IPS-11a (cell line): ENCODE measurements around the gene CATSPERE.
A peak's percentile ranks its signal among the peaks of the same experiment; 100 is the strongest.
"Not testable (repeated sequence)": the region's sequence is repeated elsewhere in the genome, so short reads cannot be mapped to it uniquely, and the experiment has no call there.

Source experiments
- H3K4me3 ChIP-seq: one replicate; pipeline ENCODE4 v1.5.1; 2013; ENCODE audit warnings: low read depth, low read length, control low read depth

The CATSPERE gene

DNA sequence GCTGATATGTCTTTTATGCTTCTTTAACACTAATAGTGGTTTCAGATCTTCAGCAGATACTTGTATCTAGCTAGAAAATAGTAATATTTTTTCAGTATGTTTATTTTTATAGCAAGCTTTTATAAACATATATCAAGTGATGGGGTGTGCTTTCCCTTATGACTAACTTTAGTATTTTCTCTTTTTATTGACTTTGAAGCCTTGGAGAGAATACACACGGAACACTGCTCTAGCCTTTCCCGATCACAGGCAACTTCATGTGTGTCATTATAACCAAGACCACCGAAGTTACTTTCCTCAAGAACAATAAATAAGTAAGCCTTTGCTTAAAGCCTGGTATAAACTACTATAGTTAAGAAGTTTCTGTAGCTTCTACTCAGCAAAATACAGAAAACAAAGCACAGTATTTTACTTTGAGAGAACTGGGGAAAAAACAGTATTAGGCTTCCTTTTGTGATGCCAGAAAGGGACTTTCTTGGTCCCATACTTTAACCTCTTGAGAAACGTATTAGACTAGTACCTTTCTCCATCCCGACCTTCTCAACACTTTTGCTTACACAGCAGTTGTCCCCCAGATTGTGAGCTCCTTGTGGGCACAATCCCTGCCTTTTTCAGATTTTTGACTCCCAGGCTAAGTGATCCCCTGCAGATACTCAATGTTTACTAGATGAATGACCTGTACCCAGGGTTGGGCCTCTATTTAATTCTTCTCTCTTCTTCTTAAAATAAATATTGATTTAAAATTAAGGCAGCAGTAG, 12.6 kb upstream of the CATSPERE start:
- H3K4me3 ChIP-seq: no peak overlapping the region

DNA sequence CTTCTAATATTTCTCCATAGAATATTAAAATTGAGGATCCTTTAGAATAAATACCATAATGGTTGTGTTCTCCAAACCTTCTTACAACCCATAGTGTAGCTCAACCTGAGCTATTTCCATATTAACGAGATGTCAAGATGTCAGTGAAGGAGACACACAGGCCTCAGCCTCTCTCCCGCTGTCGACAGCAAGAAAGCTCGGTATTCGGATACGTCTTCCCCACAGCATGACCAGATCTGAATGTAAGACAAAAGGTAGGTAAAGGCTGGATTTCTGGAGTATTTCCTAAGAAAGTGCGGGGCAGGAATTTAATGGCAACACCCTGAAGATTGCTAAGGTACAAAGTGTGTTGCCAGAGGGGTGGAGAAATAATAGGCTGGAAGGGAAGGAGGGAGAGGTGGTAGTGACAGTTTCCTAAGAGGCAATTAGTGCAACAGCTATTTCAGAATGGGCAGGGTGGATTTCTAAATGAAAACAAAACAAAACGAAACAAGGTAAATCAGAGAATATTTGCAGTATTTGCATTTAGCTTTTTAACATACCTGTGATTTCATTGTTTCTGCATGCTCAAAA, 11.1 kb upstream of the CATSPERE start:
- H3K4me3 ChIP-seq: peak overlapping the region; percentile 91

DNA sequence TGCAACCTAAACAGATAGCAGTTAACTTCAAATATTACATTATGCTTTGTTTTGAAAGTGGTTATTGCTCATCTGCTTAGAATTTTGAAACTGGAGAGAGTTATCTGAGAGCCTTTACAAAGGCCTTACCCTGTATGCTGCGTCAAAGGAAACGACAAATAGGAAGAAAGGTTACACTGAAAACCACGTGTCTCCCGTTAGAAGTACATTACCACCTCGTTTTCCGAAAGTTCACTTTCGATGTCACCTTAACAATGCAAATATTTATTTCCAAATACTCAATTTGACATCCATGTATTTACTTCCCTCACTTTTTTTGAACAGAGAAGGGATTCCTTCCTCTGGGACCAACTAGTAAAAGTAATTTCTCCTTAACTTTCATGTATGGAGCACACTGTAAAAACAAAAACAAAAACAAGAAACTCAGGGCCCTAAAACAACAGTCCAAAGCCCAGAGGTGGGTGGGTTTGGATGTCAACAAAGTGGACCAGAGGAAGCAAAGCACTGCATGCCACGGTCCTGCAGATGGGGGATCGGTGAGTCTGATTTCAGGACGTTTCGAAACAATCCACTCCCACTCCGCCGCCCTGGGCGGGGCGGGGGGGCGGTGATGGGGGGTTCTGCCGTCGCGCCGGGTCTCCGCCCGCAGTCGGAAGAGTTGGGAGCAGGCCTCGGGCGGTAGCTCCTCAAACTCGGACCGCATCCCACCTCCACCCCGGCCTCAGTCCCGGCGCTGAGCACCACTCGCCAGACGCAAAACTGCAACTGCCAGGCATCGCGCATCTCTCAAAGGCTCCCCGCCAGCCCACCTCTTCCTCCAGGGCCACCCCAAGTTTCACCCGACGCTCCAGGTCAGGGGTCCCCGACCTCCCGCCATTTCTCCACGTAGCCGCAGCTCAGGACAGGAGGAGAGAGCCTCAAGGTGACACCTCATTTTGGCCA, 10.2 kb upstream of the CATSPERE start:
- H3K4me3 ChIP-seq: peak overlapping the region; percentile 91

DNA sequence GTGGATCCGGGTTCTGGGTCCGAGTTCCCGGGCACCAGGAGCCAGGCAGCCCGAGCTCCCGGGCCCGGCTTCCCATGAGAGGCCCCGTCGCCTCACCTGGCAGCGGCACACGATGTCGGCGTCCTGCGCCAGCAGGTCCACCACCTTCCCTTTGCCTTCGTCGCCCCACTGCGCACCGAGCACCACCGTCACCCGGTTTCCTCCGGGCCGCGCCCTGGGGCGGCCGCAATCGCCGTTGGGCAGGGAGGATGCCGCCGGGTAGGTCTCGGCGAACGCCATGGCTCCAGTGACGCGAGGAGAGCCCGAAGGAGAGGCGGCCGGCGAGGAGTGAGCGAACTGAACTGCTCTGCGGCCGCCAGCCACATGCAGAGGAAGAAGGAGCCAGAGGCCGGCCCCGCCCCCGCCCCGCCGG, 9.5 kb upstream of the CATSPERE start, which contains the start of gene ADSS2:
ADSS2 (minus strand) TSS at position 371 of the 412 bp plus-strand sequence; CDS start at position 279, 92 bp downstream.
- H3K4me3 ChIP-seq: peak within 1 kb of the TSS; percentile 91

DNA sequence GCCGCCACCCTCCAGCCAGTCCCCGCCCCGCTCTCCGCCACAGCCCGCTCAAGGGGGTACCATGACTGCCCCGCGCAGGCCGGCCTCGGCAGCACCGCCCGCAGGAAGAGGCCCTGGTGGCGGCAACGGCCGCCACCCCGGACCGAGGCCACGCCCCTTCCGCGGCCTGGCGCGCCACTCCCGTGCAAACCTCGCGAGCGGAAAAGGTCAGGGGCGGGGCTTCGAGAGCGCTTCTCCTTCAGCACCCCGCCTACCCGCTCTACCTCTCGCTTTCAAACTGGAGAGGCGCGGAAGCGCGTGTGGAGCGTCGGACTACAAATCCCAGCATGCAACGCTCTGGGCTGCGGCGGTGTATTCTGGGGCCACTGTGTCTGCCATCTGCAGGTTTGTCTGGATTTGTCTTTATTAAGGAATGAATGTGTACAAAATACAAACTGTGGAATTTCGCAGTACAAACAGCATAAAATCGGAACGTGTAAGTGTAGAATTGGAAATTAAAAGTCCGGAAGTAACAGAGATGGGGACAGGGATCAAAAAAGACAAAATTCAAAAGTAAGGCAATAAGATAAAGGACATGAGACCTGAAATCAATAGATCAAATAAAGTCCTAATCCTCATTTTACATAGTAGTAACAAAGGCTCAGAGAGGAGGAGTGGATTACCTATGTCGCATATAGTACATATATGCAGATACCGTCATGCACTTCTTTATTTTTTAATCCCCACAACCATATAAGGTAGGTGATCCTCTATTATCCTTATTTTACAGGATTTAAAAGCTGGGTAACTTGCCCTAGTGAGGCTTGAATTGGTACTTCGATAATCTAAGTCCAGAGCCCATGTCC, 8.9 kb upstream of the CATSPERE start:
- no peak overlapping the region for H3K4me3 ChIP-seq

DNA sequence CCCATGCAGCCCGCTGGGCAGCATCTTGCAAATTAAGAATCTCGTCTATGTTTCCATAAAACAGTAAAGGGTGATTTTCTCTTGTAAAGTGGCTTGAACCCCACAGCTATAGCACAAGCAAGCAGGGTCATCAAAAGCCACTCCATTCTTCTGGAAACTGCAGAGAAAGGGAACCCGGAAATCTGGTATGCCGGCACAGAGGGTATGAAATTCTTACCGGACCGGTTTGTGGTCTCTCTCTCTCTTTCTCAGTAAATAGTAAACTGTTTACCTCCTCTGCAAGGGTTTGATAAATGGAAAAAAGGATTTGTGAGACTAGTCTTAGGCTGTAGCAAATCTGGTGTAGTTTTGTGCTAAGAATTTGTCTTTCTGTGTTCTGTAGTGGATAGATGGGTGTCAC, 6.7 kb upstream of the CATSPERE start:
- H3K4me3 ChIP-seq: no peak overlapping the region

DNA sequence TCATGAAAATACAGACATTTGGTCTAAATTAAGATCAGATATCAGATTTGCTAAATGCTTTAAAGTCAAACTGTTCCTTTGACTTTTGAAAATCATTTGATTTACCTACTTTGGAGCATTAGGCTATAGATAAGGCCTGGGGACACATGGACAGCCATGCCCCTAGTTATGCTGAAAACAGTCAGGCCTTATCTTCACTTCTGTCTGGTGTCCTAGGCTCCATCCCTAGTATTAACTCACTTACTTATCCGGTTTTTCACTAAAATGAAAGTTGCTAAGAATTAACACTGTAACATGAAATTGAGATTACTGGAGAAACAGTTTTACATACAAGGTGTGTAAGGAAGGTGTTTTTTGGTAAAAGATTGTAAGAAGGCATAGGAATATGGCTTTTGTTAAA, 4.5 kb upstream of the CATSPERE start:
- H3K4me3 ChIP-seq: no peak overlapping the region

DNA sequence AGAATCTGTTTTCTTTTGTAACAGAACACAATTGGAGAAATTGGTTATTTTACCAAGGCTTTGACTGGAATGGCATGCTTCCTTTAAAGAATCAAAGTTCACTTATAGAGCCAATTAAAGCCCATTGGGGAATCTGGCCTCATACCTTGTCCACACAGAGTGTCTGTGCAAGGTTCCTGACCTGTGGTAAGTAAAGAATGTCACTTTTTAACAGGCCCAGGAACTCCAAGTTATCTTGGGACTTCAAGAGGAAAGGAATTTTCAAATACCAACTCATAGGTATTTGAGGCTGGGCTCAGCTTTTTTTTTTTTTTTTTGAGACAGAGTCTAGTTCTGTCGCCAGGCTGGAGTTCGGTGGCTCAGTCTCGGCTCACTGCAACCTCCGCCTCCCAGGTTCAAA, 2.3 kb upstream of the CATSPERE start:
- H3K4me3 ChIP-seq: no peak overlapping the region

DNA sequence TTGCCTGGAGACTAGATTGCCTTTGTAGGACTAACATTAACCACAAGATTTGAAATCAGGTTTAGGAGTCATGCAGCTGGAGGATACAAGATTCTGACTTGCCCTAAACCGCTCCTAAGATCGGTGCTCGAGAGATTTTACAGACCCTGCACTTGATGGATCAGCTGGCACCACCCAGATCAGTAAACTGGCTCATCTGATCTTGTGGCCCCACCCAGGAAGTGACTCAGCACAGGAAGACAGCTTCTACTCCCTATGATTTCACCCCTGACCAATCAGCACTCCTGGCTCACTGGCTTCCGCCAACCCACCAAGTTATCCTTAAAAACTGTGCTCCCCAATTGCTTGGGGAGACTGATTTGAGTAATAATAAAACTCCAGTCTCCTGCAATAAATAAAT, 876 bp upstream of the CATSPERE start:
- no peak overlapping the region for H3K4me3 ChIP-seq

DNA sequence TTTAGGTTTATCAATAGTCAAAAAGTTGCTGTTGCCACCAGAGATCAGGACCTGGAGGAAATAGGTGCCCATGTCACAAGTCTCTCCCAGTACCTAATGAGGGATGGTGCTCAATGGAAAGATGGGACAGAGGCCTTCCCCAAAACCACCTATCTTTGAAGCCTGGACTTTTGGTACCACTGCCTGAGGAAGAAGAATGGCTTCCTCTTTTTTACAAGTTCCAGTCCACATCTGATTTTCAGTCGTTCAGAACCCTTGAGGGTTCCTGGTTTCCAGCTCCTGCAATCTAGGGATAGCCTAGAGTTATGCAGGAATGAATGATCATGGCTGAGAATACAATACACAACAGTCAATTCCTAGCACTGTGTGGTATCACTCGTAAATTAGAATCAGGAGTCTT, 5.7 kb downstream of the CATSPERE start:
- no peak overlapping the region for H3K4me3 ChIP-seq

DNA sequence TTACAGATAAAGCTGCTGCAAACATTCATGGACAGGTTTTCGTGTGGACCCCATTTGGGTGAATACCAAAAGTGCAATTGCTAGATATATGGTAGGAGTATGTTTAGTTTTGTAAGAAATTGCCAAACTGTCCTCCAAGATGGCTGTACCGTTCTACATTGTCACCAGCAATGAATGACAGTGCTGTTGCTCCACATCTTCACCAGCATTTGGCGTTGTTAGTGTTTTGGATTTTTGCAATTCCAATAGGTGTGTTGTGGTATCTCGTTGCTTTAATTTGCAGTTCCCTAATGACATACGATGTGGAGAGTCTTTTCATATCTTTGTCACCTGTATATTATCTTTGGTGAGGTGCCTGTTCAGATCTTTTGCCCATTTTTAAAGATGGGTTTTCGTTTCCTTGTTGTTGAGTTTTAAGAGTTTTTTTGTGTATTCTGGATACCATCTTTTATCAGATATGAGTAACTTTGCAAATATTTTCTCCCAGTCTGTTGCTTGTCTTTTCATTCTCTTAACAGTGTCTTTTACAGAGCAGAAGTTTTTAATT, 12.1 kb downstream of the CATSPERE start:
- H3K4me3 ChIP-seq: no peak overlapping the region

DNA sequence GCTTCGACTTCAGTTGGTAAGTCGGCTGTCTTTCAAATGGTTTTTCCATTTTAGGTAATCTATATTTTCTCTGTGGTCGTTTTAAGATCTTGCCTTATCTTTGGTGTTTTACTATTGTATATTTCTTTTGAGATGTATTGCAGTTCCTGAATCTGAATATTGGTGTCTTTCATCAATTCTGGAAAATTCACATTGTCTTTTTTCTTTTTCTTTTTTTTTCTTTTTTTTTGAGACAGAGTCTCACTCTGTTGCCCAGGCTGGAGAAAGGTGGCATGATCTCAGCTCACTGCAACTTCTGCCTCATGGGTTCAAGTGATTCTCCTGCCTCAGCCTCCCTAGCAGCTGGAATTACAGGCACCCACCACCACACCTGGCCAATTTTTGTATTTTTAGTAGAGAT, 23.9 kb downstream of the CATSPERE start:
- not testable (repeated sequence) for H3K4me3 ChIP-seq

DNA sequence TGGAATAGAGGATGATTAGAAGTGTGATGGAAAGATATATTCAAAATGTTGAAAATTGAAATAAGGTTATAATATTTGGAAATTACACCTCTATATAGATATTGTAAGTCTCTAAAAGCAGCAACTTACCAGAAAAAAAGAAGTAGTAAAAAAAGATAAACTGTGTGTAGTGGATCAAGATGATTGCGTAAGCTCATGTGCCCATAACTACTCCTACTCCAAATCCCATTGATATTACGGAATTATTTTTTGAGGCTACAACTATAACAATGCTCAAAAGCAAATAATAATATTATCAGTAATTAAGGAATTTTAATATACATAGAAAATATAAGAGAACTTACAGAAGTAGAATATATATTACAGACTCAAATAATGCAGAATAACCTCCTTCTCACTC, 33.6 kb downstream of the CATSPERE start:
- H3K4me3 ChIP-seq: no peak overlapping the region

DNA sequence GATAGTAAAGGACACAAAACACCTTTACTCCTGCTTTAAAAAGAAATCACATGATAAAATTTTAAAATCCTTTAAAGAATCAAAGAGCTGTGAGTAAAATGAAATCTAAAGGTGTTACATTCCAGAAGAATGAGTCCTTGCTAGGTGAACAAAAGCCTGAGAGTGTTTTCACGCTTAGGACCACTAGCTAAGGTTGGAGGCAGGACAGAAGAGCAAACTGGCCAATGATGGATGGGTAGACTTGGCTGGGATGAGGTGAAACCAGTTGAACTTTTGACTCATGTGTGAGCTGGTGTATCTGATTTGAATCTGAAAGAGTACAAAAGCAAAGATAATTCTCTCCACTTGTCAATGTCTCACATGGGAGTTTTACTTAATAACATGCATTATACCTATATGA, 35.1 kb downstream of the CATSPERE start:
- no peak overlapping the region for H3K4me3 ChIP-seq

DNA sequence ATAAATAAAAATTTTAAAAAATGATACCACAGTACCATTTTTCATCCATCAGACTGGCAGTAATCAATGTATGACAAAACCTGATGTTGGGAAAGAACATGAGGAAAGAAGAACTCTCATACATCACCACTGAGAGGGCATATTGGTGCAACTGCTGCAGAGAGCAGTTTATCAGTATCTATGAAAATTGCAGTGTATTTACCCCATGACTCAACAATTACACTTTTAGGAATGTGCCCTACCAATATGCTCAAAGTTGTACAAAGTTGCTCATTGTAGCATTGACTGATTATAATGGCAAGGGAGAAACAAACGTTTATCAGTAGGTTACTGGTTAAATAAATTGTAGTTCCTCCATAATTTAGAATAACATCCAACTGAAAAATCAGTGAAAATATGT, 36.7 kb downstream of the CATSPERE start:
- H3K4me3 ChIP-seq: no peak overlapping the region

DNA sequence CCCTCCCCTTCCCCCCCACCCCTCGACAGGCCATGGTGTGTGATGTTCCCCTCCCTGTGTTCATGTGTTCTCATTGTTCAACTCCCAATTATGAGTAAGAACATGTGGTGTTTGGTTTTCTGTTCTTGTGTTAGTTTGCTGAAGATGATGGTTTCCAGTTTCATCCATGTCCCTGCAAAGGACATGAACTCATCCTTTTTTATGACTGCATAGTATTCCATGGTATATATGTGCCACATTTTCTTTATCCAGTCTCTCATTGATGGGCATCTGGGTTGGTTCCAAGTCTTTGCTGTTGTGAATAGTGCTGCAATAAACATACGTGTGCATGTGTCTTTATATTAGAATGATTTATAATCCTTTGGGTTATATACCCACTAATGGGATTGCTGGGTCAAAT, 38.4 kb downstream of the CATSPERE start:
- H3K4me3 ChIP-seq: not testable (repeated sequence)

DNA sequence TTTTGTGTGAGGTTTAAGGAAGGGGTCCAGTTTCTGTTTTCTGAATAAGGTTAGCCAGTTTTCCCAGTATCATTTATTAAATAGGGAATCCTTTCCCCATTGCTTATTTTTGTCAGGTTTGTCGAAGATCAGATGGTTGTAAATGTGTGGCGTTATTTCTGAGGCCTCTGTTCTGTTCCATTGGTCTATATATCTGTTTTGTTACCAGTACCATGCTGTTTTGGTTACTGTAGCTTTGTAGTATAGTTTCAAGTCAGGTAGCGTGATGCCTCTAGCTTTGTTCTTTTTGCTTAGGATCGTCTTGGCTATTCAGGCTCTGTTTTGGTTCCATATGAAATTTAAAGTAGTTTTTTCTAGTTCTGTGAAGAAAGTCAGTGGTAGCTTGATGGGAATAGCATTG, 39.4 kb downstream of the CATSPERE start:
- not testable (repeated sequence) for H3K4me3 ChIP-seq

DNA sequence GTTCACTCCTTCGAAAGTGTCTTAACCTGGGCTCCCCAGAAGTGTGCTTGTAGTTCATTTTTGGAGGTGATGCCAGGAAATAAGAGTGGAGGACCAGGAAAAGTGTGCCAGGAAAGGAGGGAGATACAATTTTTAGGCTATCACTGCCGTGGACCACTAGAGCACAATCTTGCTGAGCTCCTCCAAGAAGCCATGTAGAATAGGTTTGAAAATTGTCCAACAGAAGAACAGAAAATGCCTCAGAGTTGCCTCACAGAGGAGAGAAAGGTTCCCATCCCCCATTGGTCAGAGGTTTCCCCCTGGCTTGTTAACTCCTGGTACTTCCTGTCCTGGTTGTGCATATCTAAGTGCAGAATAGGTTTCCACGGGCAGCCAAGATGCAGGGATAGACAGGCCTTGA, 41.6 kb downstream of the CATSPERE start:
- H3K4me3 ChIP-seq: no peak overlapping the region

DNA sequence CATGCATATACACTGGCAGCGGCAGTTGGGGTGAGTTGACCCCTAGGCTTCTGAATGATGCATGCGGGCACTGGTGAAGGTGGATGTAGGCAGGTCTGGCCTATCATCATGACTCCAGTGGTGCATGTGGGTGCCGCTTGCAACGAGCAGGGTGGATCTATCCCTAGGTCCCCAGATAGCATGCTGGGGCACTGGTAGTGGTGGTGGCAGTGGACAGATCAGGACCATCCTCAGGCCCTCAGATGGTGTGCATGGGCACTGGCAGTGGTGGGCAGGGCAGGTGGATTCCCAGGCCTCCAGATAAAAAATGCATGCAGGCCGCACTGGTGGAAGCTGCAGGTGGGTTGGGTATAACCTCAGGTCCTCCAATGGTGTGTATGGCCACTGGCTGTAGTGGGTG, 52.4 kb downstream of the CATSPERE start:
- H3K4me3 ChIP-seq: no peak overlapping the region

DNA sequence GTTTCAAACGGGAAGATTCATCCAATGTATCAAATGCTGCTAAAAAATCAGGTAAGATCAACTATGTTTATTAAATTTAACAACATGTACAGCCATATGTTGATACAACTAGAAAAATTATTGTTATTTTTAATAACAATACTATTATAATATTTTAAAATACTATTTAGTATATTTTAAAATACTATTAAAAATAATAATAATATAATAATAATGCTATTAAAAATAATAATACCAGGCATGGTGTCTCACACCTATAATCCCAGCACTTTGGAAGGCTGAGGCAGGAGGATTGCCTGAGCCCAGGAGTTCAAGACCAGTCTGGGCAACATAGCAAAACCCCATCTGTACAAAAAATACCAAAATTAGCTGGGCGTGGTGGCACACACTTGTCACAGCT, 54.6 kb downstream of the CATSPERE start:
- H3K4me3 ChIP-seq: no peak overlapping the region
